Loucy (cell line): ENCODE measurements around the gene RBM28.

Experiments
- CTCF ChIP-seq: fragments of 200-600 bp; sonication (generic); conservative IDR thresholded peaks from 2 replicates; pipeline ENCODE4 v1.5.1; 2014; ENCODE audit warnings: mild to moderate bottlenecking, antibody characterized with exemption, low read length
- EZH2phosphoT487 ChIP-seq: fragments of 200-600 bp; IDR thresholded peaks from 2 replicates; pipeline ENCODE4 v1.6.1; 2018; ENCODE audit warnings: antibody characterized with exemption, mild to moderate bottlenecking, moderate library complexity, borderline replicate concordance

DNA sequence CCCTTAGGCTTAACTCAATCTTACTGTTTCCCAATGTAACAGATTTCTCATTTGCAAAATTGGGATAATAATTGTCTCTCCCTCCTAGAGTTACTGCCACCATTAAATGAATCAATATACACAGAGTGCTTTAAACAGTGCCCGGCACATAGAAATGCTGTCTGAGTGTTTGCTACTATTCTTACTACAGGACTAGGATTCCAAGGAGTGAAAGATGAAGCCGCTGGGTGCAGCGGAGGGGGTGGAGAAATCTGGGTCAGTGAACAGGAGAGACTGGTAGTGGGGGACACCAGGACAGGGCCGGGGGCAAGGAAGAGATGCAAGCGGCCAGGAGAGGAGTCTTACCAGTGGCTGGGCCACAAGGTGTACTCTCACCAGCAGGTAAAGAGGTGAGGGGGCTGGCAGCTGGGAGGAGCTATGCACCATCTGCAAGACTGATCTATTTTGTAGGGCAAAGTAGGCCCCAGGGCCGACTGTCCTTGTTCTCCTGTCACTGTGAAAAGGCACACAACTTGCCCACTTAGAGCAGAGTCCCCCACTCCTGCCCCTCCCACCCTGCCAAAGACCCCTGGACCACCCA, 36.3 kb upstream of the RBM28 start:
- TF ChIP-seq CTCF (no peak), EZH2phosphoT487 (no peak)
